COLO668 (cell line): ENCODE data around the gene ZNF79.

ENCODE experiments used
- DNase-seq: peaks from one replicate; lab custom pipeline; 2025; ENCODE audit not compliant: unreplicated experiment; lab: John Stamatoyannopoulos, UW

Gene ZNF79

GRCh38 chr9:127492616-127493015 lies 68.4 kb downstream of the ZNF79 start:
- no peak for DNase-seq

GRCh38 chr9:127493592-127494303 lies 69.6 kb downstream of the ZNF79 start:
- no peak for DNase-seq

- no peak for DNase-seq
Measured at GRCh38 chr9:127494304-127494702, 70.1 kb downstream of the ZNF79 start.
